ENCODE data around the gene PLK3.
A peak's percentile ranks its signal among the peaks of the same experiment; 100 is the strongest.

PLK3 gene

GRCh38 chr1:44775930-44776729 is 24.0 kb upstream of the PLK3 start:
- H3K4me3 Mint-ChIP-seq: peak overlapping the region; percentile 89
- peaks cover 45% of the 10 kb centered on the region for H3K36me3 Mint-ChIP-seq (ENCODE audit: low read depth)
- peaks cover 10% of the 10 kb centered on the region for H3K27me3 Mint-ChIP-seq (ENCODE audit: low read depth, poor library complexity)
- no peak for DNase-seq
- peaks cover 47% of the 10 kb centered on the region for H3K4me1 Mint-ChIP-seq
- H3K9me3 Mint-ChIP-seq: no peaks in the 10 kb centered on the region
- TF ChIP-seq, protein P1, sequence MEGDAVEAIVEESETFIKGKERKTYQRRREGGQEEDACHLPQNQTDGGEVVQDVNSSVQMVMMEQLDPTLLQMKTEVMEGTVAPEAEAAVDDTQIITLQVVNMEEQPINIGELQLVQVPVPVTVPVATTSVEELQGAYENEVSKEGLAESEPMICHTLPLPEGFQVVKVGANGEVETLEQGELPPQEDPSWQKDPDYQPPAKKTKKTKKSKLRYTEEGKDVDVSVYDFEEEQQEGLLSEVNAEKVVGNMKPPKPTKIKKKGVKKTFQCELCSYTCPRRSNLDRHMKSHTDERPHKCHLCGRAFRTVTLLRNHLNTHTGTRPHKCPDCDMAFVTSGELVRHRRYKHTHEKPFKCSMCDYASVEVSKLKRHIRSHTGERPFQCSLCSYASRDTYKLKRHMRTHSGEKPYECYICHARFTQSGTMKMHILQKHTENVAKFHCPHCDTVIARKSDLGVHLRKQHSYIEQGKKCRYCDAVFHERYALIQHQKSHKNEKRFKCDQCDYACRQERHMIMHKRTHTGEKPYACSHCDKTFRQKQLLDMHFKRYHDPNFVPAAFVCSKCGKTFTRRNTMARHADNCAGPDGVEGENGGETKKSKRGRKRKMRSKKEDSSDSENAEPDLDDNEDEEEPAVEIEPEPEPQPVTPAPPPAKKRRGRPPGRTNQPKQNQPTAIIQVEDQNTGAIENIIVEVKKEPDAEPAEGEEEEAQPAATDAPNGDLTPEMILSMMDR (IDR thresholded peaks at IDR 0.05): no peak
- peak overlapping the region; percentile 99 for H3K27ac Mint-ChIP-seq

- H3K27me3 Mint-ChIP-seq (ENCODE audit: low read depth, poor library complexity): peaks cover 10% of the 10 kb centered on the region
- H3K36me3 Mint-ChIP-seq (ENCODE audit: low read depth): peaks cover 51% of the 10 kb centered on the region
- H3K4me1 Mint-ChIP-seq: peaks cover 47% of the 10 kb centered on the region
- H3K9me3 Mint-ChIP-seq: no peaks in the 10 kb centered on the region
- peak overlapping the region; percentile 99 for H3K27ac Mint-ChIP-seq
- TF ChIP-seq, protein P1 (IDR thresholded peaks at IDR 0.05): no peak
- H3K4me3 Mint-ChIP-seq: peak overlapping the region; percentile 89
- DNase-seq: no peak
These were observed 23.5 kb upstream of the PLK3 start for GRCh38 chr1:44776730-44777068.

DNA sequence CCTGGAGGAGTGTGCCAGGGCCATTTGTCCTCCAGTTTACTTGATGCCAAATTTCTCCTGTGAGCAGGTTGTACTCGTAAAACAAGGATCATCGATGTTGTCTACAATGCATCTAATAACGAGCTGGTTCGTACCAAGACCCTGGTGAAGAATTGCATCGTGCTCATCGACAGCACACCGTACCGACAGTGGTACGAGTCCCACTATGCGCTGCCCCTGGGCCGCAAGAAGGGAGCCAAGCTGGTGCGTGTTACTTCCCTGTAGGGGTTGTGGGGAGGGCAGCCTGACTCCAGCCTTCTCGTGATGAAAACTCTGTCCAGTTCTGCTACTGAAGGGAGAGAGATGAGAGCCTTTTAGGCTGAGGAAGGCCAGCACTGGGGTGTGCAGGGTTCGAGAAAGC is 22.6 kb upstream of the PLK3 start:
- H3K27me3 Mint-ChIP-seq (ENCODE audit: low read depth, poor library complexity): peaks cover 10% of the 10 kb centered on the region
- H3K4me3 Mint-ChIP-seq: peak overlapping the region; percentile 89
- TF ChIP-seq, protein P1 (IDR thresholded peaks at IDR 0.05): no peak
- H3K9me3 Mint-ChIP-seq: no peaks in the 10 kb centered on the region
- DNase-seq: no peak
- H3K4me1 Mint-ChIP-seq: peaks cover 47% of the 10 kb centered on the region
- peak overlapping the region; percentile 90 for H3K27ac Mint-ChIP-seq
- peaks cover 56% of the 10 kb centered on the region for H3K36me3 Mint-ChIP-seq (ENCODE audit: low read depth)

- H3K27ac Mint-ChIP-seq: peak overlapping the region; percentile 90
- H3K9me3 Mint-ChIP-seq: no peaks in the 10 kb centered on the region
- peak overlapping the region; percentile 89 for H3K4me3 Mint-ChIP-seq
- DNase-seq: no peak
- TF ChIP-seq, protein P1 (IDR thresholded peaks at IDR 0.05): no peak
- H3K27me3 Mint-ChIP-seq (ENCODE audit: low read depth, poor library complexity): peaks cover 10% of the 10 kb centered on the region
- H3K36me3 Mint-ChIP-seq (ENCODE audit: low read depth): peaks cover 56% of the 10 kb centered on the region
- peaks cover 44% of the 10 kb centered on the region for H3K4me1 Mint-ChIP-seq
These were observed 22.1 kb upstream of the PLK3 start for GRCh38 chr1:44777969-44778635.

DNA sequence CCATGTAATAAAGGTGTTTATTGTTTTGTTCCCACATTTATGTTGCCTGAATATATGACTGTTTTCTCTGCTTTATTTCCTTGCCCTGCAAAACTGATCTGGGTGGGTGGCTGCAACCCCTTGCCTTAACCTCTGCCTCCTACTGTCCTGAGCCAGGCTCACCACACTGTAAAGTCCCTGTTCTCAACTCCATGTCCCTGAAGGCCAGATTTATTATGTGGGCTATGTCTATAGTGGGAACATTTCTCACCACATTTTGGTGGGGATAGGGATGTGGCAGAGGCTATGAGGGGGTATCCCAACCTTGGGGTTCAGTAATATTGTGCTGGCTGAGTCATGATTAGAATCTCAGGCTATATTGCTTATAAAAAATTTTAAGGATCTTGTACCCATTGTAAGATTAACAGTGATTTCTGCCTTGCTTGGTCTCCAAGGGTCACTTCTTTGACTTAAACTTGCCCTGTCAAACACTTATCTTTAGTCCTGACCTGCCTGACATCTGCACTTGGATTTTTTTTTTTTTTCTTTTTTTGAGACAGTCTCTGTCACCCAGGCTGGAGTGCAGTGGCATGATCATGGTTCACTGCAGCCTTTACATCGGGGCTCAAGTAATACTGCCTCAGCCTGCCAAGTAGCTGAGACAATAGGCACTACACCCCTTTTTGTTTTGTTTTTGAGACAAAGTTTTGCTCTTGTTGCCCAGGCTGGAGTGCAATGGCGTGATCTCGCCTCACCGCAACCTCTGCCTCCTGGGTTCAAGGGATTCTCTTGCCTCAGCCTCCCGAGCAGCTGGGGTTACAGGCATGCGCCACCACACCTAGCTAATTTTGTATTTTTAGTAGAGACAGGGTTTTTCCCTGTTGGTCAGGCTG is 21.2 kb upstream of the PLK3 start:
- TF ChIP-seq, protein P1 (IDR thresholded peaks at IDR 0.05): no peak
- H3K4me3 Mint-ChIP-seq: no peak overlapping the region
- peaks cover 60% of the 10 kb centered on the region for H3K36me3 Mint-ChIP-seq (ENCODE audit: low read depth)

More for the DNA sequence above, 21.2 kb upstream of the PLK3 start:
- DNase-seq: no peak
- H3K9me3 Mint-ChIP-seq: no peaks in the 10 kb centered on the region
- H3K27ac Mint-ChIP-seq: peak overlapping the region; percentile 90
- H3K4me1 Mint-ChIP-seq: peaks cover 48% of the 10 kb centered on the region
- peaks cover 9% of the 10 kb centered on the region for H3K27me3 Mint-ChIP-seq (ENCODE audit: low read depth, poor library complexity)

Measured in nephron progenitor cell (in vitro differentiated cells).